Measurements from ENCODE around the gene ZNF778. TPM values are rescaled to one million over a fixed set of nuclear protein-coding genes. Genes with fewer than 3 reads are reported as not detected.

Gene ZNF778
- total RNA-seq, 1 experiment from 2014 or later, result 16.4 TPM

- H3K4me2 ChIP-seq (ENCODE audit: insufficient read depth, insufficient read length, low read length), result no peak overlapping the region
- H3K27ac Mint-ChIP-seq, result no peak overlapping the region
These were observed 63.7 kb downstream of the ZNF778 start for GRCh38 chr16:89281189-89281577.

More at GRCh38 chr16:89281189-89281577, 63.7 kb downstream of the ZNF778 start:
- Histone ChIP-seq H3K4me1 (ENCODE audit: insufficient read depth, low read length) (no peaks in the 10 kb centered on the region), H3K27ac (ENCODE audit: insufficient read length, low read depth, low read length) (no peak overlapping the region), H3K23me2 (ENCODE audit: insufficient read length, low read depth, low read length, poor library complexity, severe bottlenecking) (no peaks in the 10 kb centered on the region), H3K18ac (ENCODE audit: insufficient read length, low read depth, low read length) (no peak overlapping the region), H3K9me3 (ENCODE audit: control insufficient read depth, low read depth, low read length) (no peaks in the 10 kb centered on the region), H2BK15ac (ENCODE audit: low read depth, low read length) (no peak overlapping the region), H3K23ac (ENCODE audit: insufficient read length, low read depth, low read length) (no peak overlapping the region), H2BK120ac (ENCODE audit: low read depth, low read length, poor library complexity, severe bottlenecking) (no peak overlapping the region), H2BK20ac (ENCODE audit: low read depth, low read length, poor library complexity, severe bottlenecking) (no peak overlapping the region), H4K20me1 (ENCODE audit: control insufficient read depth, insufficient read depth, insufficient read length) (no peaks in the 10 kb centered on the region), H4K5ac (ENCODE audit: insufficient read length, low read depth, low read length) (no peak overlapping the region), H4K91ac (ENCODE audit: insufficient read length, low read depth, low read length) (no peak overlapping the region), H2BK12ac (ENCODE audit: insufficient read length, low read depth, low read length) (no peak overlapping the region), H3K4ac (ENCODE audit: low read depth, low read length) (no peak overlapping the region), H2BK5ac (ENCODE audit: insufficient read length, low read length) (no peak overlapping the region), H2AK5ac (ENCODE audit: insufficient read length, low read length) (no peak overlapping the region), H2AFZ (ENCODE audit: low read length) (no peak overlapping the region), H3K56ac (ENCODE audit: insufficient read length, low read depth, low read length) (no peak overlapping the region), H3T11ph (ENCODE audit: low read length) (no peak overlapping the region), H3K79me1 (ENCODE audit: insufficient read depth, low read depth, low read length, poor library complexity, severe bottlenecking) (peaks cover 3% of the 10 kb centered on the region), H3K27me3 (ENCODE audit: insufficient read depth, low read length) (no peaks in the 10 kb centered on the region), H3K14ac (ENCODE audit: insufficient read depth, low read length) (no peak overlapping the region), H4K8ac (replicated peaks; ENCODE audit: insufficient read length, low read depth, low read length) (no peak overlapping the region), H3K9ac (ENCODE audit: extremely low read depth, insufficient read length, low read length) (no peak overlapping the region), H3K79me2 (ENCODE audit: insufficient read depth, low read length) (no peaks in the 10 kb centered on the region; the same call in 1 of the 2 replicates)
- no peak overlapping the region for H3K4me3 Mint-ChIP-seq
- H3K36me3 Mint-ChIP-seq (ENCODE audit: insufficient read depth in 1 of 3, low read depth in 3 of 3), result peaks cover 11 to 32% (median 30%) of the 10 kb centered on the region in 3 experiments
- TF ChIP-seq, protein P1, sequence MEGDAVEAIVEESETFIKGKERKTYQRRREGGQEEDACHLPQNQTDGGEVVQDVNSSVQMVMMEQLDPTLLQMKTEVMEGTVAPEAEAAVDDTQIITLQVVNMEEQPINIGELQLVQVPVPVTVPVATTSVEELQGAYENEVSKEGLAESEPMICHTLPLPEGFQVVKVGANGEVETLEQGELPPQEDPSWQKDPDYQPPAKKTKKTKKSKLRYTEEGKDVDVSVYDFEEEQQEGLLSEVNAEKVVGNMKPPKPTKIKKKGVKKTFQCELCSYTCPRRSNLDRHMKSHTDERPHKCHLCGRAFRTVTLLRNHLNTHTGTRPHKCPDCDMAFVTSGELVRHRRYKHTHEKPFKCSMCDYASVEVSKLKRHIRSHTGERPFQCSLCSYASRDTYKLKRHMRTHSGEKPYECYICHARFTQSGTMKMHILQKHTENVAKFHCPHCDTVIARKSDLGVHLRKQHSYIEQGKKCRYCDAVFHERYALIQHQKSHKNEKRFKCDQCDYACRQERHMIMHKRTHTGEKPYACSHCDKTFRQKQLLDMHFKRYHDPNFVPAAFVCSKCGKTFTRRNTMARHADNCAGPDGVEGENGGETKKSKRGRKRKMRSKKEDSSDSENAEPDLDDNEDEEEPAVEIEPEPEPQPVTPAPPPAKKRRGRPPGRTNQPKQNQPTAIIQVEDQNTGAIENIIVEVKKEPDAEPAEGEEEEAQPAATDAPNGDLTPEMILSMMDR (conservative IDR thresholded peaks at IDR 0.05), result no peak
- DNase-seq, result no peak
- H3K4me1 Mint-ChIP-seq, result no peaks in the 10 kb centered on the region
- WGBS (ENCODE audit: extremely low coverage, insufficient read length, low lambda C conversion rate), result no CpG with 5 or more reads among the region's 28 CpGs
- no peaks in the 10 kb centered on the region for H3K27me3 Mint-ChIP-seq (ENCODE audit: low read depth)
- H3K9me3 Mint-ChIP-seq, result no peaks in the 10 kb centered on the region
